Liver (tissue), 9 donors: Measurements from ENCODE around the gene PYROXD2. TPM values are rescaled to one million over a fixed set of nuclear protein-coding genes. Genes with fewer than 3 reads are reported as not detected.

Experiments
- DNase-seq: peaks from one replicate; pipeline ENCODE4 v3.0.0-alpha.2; 2017; ENCODE audit warnings: low spot score
- H3K27ac ChIP-seq, 2 donors: one replicate each; pipeline ENCODE4 v1.7.0; 2013; ENCODE audit warnings: inconsistent platforms in 2 of 2, low read length in 2 of 2, control low read depth in 1 of 2, low read depth in 1 of 2, mild to moderate bottlenecking in 1 of 2
- H3K27me3 ChIP-seq, 4 donors: one replicate each; pipeline versions ENCODE4 v1.6.1 to v1.7.0; 2013; ENCODE audit warnings: low read length in 3 of 4, inconsistent platforms in 1 of 4, mild to moderate bottlenecking in 1 of 4, moderate library complexity in 1 of 4; ENCODE audit not compliant: control insufficient read depth in 4 of 4, insufficient read depth in 4 of 4
- H3K36me3 ChIP-seq, 4 donors: one replicate each; pipeline versions ENCODE4 v1.6.1 to v1.7.0; 2013; ENCODE audit warnings: low read length in 3 of 4, mild to moderate bottlenecking in 3 of 4, low read depth in 1 of 4, moderate library complexity in 1 of 4; ENCODE audit not compliant: control insufficient read depth in 4 of 4, insufficient read depth in 3 of 4
- H3K4me1 ChIP-seq, 4 donors: one replicate each; pipeline versions ENCODE4 v1.6.1 to v1.7.0; 2013; ENCODE audit warnings: low read length in 3 of 4, mild to moderate bottlenecking in 3 of 4, moderate library complexity in 1 of 4; ENCODE audit not compliant: control insufficient read depth in 4 of 4, insufficient read depth in 4 of 4
- H3K4me3 ChIP-seq, 3 donors: one replicate each; pipeline versions ENCODE4 v1.6.1 to v1.7.0; 2013; ENCODE audit warnings: low read length in 3 of 3, control low read depth in 1 of 3, low read depth in 1 of 3, mild to moderate bottlenecking in 1 of 3
- H3K9ac ChIP-seq, 2 donors: one replicate each; pipeline ENCODE4 v1.7.0; 2013; ENCODE audit warnings: low read length in 2 of 2, mild to moderate bottlenecking in 2 of 2, moderate library complexity in 2 of 2, control low read depth in 1 of 2, low read depth in 1 of 2
- H3K9me3 ChIP-seq, 4 donors: one replicate each; pipeline versions ENCODE4 v1.6.1 to v1.7.0; 2013; ENCODE audit warnings: low read length in 3 of 4; ENCODE audit not compliant: control insufficient read depth in 4 of 4
- CTCF ChIP-seq: fragments of 150-350 bp; IDR thresholded peaks from 2 replicates; pipeline ENCODE4 v1.5.1; 2017; ENCODE audit warnings: improper control_type of control experiment, low read depth, low read length; ENCODE audit not compliant: missing input control
- EGR1 ChIP-seq, 2 donors: IDR thresholded peaks; 2 replicates each; pipeline ENCODE4 v1.6.1; 2016 to 2018; ENCODE audit warnings: antibody characterized with exemption in 2 of 2, low read depth in 2 of 2
- FOXA2 ChIP-seq: IDR thresholded peaks from 2 replicates; pipeline ENCODE4 v1.6.1; 2016; ENCODE audit warnings: antibody characterized with exemption
- GABPA ChIP-seq, 2 donors: IDR thresholded peaks in 1 of 2; conservative IDR thresholded peaks in 1 of 2; 2 replicates each; pipeline ENCODE4 v1.6.1; 2016; ENCODE audit warnings: antibody characterized with exemption in 2 of 2, mild to moderate bottlenecking in 1 of 2, moderate library complexity in 1 of 2
- HNF4A ChIP-seq, 2 donors: conservative IDR thresholded peaks; 2 replicates each; pipeline ENCODE4 v1.6.1; 2016; ENCODE audit warnings: antibody characterized with exemption in 2 of 2, mild to moderate bottlenecking in 2 of 2
- JUND ChIP-seq, 2 donors: IDR thresholded peaks; 2 replicates each; pipeline ENCODE4 v1.6.1; 2016; ENCODE audit warnings: antibody characterized with exemption in 2 of 2
- MAX ChIP-seq: IDR thresholded peaks from 2 replicates; pipeline ENCODE4 v1.6.1; 2016; ENCODE audit warnings: antibody characterized with exemption
- NR2F2 ChIP-seq: IDR thresholded peaks from 2 replicates; pipeline ENCODE4 v1.6.1; 2016; ENCODE audit warnings: antibody characterized with exemption
- RAD21 ChIP-seq, 2 donors: IDR thresholded peaks; 2 replicates each; pipeline ENCODE4 v1.6.1; 2016; ENCODE audit warnings: antibody characterized with exemption in 2 of 2, mild to moderate bottlenecking in 2 of 2
- REST ChIP-seq: IDR thresholded peaks from 2 replicates; pipeline ENCODE4 v1.6.1; 2016; ENCODE audit warnings: antibody characterized with exemption, mild to moderate bottlenecking
- RXRA ChIP-seq, 2 donors: IDR thresholded peaks; 2 replicates each; pipeline ENCODE4 v1.6.1; 2017 to 2018; ENCODE audit warnings: antibody characterized with exemption in 2 of 2, mild to moderate bottlenecking in 1 of 2
- SP1 ChIP-seq: IDR thresholded peaks from 2 replicates; pipeline ENCODE4 v1.6.1; 2018; ENCODE audit warnings: antibody characterized with exemption, mild to moderate bottlenecking
- TAF1 ChIP-seq: conservative IDR thresholded peaks from 2 replicates; pipeline ENCODE4 v1.6.1; 2016; ENCODE audit warnings: antibody characterized with exemption, mild to moderate bottlenecking
- YY1 ChIP-seq: IDR thresholded peaks from 2 replicates; pipeline ENCODE4 v1.6.1; 2016; ENCODE audit warnings: antibody characterized with exemption, mild to moderate bottlenecking
- ZBTB33 ChIP-seq: IDR thresholded peaks from 2 replicates; pipeline ENCODE4 v1.6.1; 2016; ENCODE audit warnings: antibody characterized with exemption
- WGBS: extraction: QIAGEN DNeasy Blood & Tissue Kit; methylation state at CpG from one replicate; pipeline ENCODE4 v1.1.7; 2013; 5-methylcytosine and 5-hydroxymethylcytosine counted together
- polyA plus RNA-seq, 2 donors: library from polyadenylated mRNA; stranded (reverse) in 1 of 2; unstranded in 1 of 2; fragments of 200-250 nt in 1 of 2; fragments of >200 nt in 1 of 2; fragmentation: Nextera tagmentation in 1 of 2; extraction: Ambion mirVana in 1 of 2; gene quantifications; one replicate each; pipeline versions ENCODE4 v1.2.1 to v1.2.3, GENCODE V29; 2013 to 2015
- total RNA-seq, 2 donors: library from RNA; depleted of rRNA; stranded (reverse); fragments of >200 nt; gene quantifications; one replicate each; pipeline ENCODE4 v1.2.3, GENCODE V29; 2014
- donor health status: healthy.
- donor health status: healthy.
- donor health status: healthy.
- donor health status: healthy.
- donor health status: healthy.

The PYROXD2 gene
- total and polyA plus RNA-seq, 4 donors, result 2.3 to 9.0 (median 4.5) TPM

- no peak for TF ChIP-seq CTCF
- H3K36me3 ChIP-seq, result peaks cover 0 to 2% (median 0%) of the 10 kb centered on the region in 4 donors
- no peak overlapping the region for H3K4me3 ChIP-seq
- H3K9ac ChIP-seq, result no peak overlapping the region
- 72% methylated on average over 12 of the region's 12 CpGs for WGBS
- no peaks in the 10 kb centered on the region for H3K27me3 ChIP-seq
- DNase-seq, result no peak
- peaks cover 0 to 2% (median 0%) of the 10 kb centered on the region in 4 donors for H3K9me3 ChIP-seq
- no peak overlapping the region for H3K27ac ChIP-seq
- H3K4me1 ChIP-seq, result no peaks in the 10 kb centered on the region
Measured at GRCh38 chr10:98373260-98374040, 41.5 kb downstream of the PYROXD2 start.

GRCh38 chr10:98370831-98371820 lies 43.9 kb downstream of the PYROXD2 start:
- DNase-seq, result no peak
- H3K9me3 ChIP-seq, result no peaks in the 10 kb centered on the region
- TF ChIP-seq GABPA (IDR thresholded peaks at IDR 0.05 in 1 of 2, conservative IDR thresholded peaks at IDR 0.05 in 1 of 2), result no peak
- TF ChIP-seq SP1, result no peak
- H3K36me3 ChIP-seq, result no peaks in the 10 kb centered on the region
- H3K4me3 ChIP-seq, result no peak overlapping the region
- H3K27ac ChIP-seq, result no peak overlapping the region
- WGBS, result 71% methylated on average over 14 of the region's 14 CpGs
- H3K27me3 ChIP-seq, result no peaks in the 10 kb centered on the region
- H3K4me1 ChIP-seq, result no peaks in the 10 kb centered on the region
- no peak overlapping the region for H3K9ac ChIP-seq

GRCh38 chr10:98369801-98370200 lies 45.2 kb downstream of the PYROXD2 start:
- H3K36me3 ChIP-seq, result no peaks in the 10 kb centered on the region
- no peak for DNase-seq
- no peaks in the 10 kb centered on the region for H3K4me1 ChIP-seq
- H3K9me3 ChIP-seq, result no peaks in the 10 kb centered on the region
- H3K4me3 ChIP-seq, result no peak overlapping the region
- no peak overlapping the region for H3K27ac ChIP-seq
- WGBS, result 81% methylated on average over 7 of the region's 7 CpGs
- H3K27me3 ChIP-seq, result no peaks in the 10 kb centered on the region
- H3K9ac ChIP-seq, result no peak overlapping the region
- TF ChIP-seq EGR1 (IDR thresholded peaks at IDR 0.05; ENCODE audit: low read depth in 2 of 2) (no peak), RXRA (IDR thresholded peaks at IDR 0.05) (no peak), CTCF (no peak), RAD21 (IDR thresholded peaks at IDR 0.05) (no peak), TAF1 (no peak), FOXA2 (no peak), NR2F2 (no peak), SP1 (no peak), ZBTB33 (no peak), JUND (IDR thresholded peaks at IDR 0.05) (no peak), YY1 (no peak), HNF4A (conservative IDR thresholded peaks at IDR 0.05) (no peak), MAX (no peak), REST (no peak)
